ENCODE results near the gene TMEM31. TPM values are rescaled to one million over a fixed set of nuclear protein-coding genes. Genes with fewer than 3 reads are reported as not detected.

The TMEM31 gene
- total RNA-seq, 4 donors from 2014 or later: not detected

GRCh38 chrX:103718120-103718519 is 7.4 kb downstream of the TMEM31 start:
- H3K4me3 ChIP-seq: no peak overlapping the region
- H3K27ac ChIP-seq (replicated peaks in 1 of 4): no peak overlapping the region
- intact Hi-C loops (cut with DNase I): no loop called here
- no peaks in the 10 kb centered on the region for H3K9me3 ChIP-seq
- no peaks in the 10 kb centered on the region for H3K36me3 ChIP-seq
- 92% methylated on average over 4 of the region's 4 CpGs for WGBS
- H3K4me1 ChIP-seq: peaks cover 0 to 13% (median 4%) of the 10 kb centered on the region in 4 donors
- peaks cover 0 to 6% (median 0%) of the 10 kb centered on the region in 4 donors for H3K27me3 ChIP-seq
- DNase-seq (ENCODE audit: extremely low spot score): no peak
- TF ChIP-seq EP300 (IDR thresholded peaks at IDR 0.05): no peak
- no peak for TF ChIP-seq CTCF (IDR thresholded peaks at IDR 0.05)
- TF ChIP-seq POLR2A (IDR thresholded peaks at IDR 0.05; ENCODE audit: low read depth): no peak
- TF ChIP-seq POLR2AphosphoS5 (IDR thresholded peaks at IDR 0.05): no peak

- Histone ChIP-seq H3K9me3 (no peaks in the 10 kb centered on the region), H3K4me1 (peaks cover 0 to 2% (median 0%) of the 10 kb centered on the region in 4 donors), H3K27ac (replicated peaks in 1 of 4) (no peak overlapping the region), H3K27me3 (no peaks in the 10 kb centered on the region), H3K4me3 (no peak overlapping the region), H3K36me3 (no peaks in the 10 kb centered on the region)
- DNase-seq (ENCODE audit: extremely low spot score): no peak
- no peak for TF ChIP-seq CTCF (IDR thresholded peaks at IDR 0.05)
- TF ChIP-seq POLR2A (IDR thresholded peaks at IDR 0.05; ENCODE audit: low read depth): no peak
- no peak for TF ChIP-seq POLR2AphosphoS5 (IDR thresholded peaks at IDR 0.05)
- TF ChIP-seq EP300 (IDR thresholded peaks at IDR 0.05): no peak
- 59% methylated on average over 3 of the region's 3 CpGs for WGBS
- intact Hi-C loops (cut with DNase I): no loop called here
These were observed 11.8 kb downstream of the TMEM31 start for GRCh38 chrX:103722505-103722904.

GRCh38 chrX:103726477-103726876 is 15.8 kb downstream of the TMEM31 start:
- peaks cover 0 to 4% (median 0%) of the 10 kb centered on the region in 4 donors for H3K4me1 ChIP-seq
- H3K4me3 ChIP-seq: no peak overlapping the region
- H3K9me3 ChIP-seq: no peaks in the 10 kb centered on the region
- no peak for DNase-seq (ENCODE audit: extremely low spot score)
- no peak overlapping the region for H3K27ac ChIP-seq (replicated peaks in 1 of 4)
- intact Hi-C loops (cut with DNase I): no loop called here
- H3K36me3 ChIP-seq: no peaks in the 10 kb centered on the region
- TF ChIP-seq CTCF (IDR thresholded peaks at IDR 0.05) (no peak), EP300 (IDR thresholded peaks at IDR 0.05) (no peak), POLR2A (IDR thresholded peaks at IDR 0.05; ENCODE audit: low read depth) (no peak)
- no peaks in the 10 kb centered on the region for H3K27me3 ChIP-seq
- WGBS: 88% methylated on average over 4 of the region's 5 CpGs

- H3K27ac ChIP-seq (replicated peaks in 1 of 4): no peak overlapping the region
- H3K27me3 ChIP-seq: no peaks in the 10 kb centered on the region
- DNase-seq (ENCODE audit: extremely low spot score): no peak
- no peaks in the 10 kb centered on the region for H3K36me3 ChIP-seq
- intact Hi-C loops (cut with DNase I): no loop called here
- peaks cover 0 to 4% (median 0%) of the 10 kb centered on the region in 4 donors for H3K4me1 ChIP-seq
- TF ChIP-seq POLR2AphosphoS5 (IDR thresholded peaks at IDR 0.05) (no peak), POLR2A (IDR thresholded peaks at IDR 0.05; ENCODE audit: low read depth) (no peak), EP300 (IDR thresholded peaks at IDR 0.05) (no peak), CTCF (IDR thresholded peaks at IDR 0.05) (no peak)
- no peaks in the 10 kb centered on the region for H3K9me3 ChIP-seq
- H3K4me3 ChIP-seq: no peak overlapping the region
- WGBS: 63% methylated on average over 4 of the region's 4 CpGs
These were observed 16.4 kb downstream of the TMEM31 start for GRCh38 chrX:103727115-103727514.

- Histone ChIP-seq H3K9me3 (no peaks in the 10 kb centered on the region), H3K4me3 (no peak overlapping the region), H3K4me1 (peaks cover 0 to 4% (median 0%) of the 10 kb centered on the region in 4 donors), H3K36me3 (no peaks in the 10 kb centered on the region), H3K27ac (replicated peaks in 1 of 4) (no peak overlapping the region), H3K27me3 (no peaks in the 10 kb centered on the region)
- TF ChIP-seq EP300 (IDR thresholded peaks at IDR 0.05) (no peak), POLR2AphosphoS5 (IDR thresholded peaks at IDR 0.05) (no peak), POLR2A (IDR thresholded peaks at IDR 0.05; ENCODE audit: low read depth) (no peak), CTCF (IDR thresholded peaks at IDR 0.05) (no peak)
- no peak for DNase-seq (ENCODE audit: extremely low spot score)
- intact Hi-C loops (cut with DNase I): no loop called here
- 50% methylated on average over 5 of the region's 5 CpGs for WGBS
These were observed 18.3 kb downstream of the TMEM31 start for GRCh38 chrX:103729015-103729414.

Measured in esophagus muscularis mucosa (tissue), 4 donors.